Activated naive CD4-positive, alpha-beta T cell treated with anti-CD3 and anti-CD28 coated beads for 36 hours (primary cell): Measurements from ENCODE around the gene DDHD1. TPM values are rescaled to one million over a fixed set of nuclear protein-coding genes. Genes with fewer than 3 reads are reported as not detected.

Experiments
- CTCF ChIA-PET: fragments of 350-600 bp; sonication (Branson Sonifier 250); formaldehyde crosslinking; loops from one replicate; lab custom pipeline; 2021; ENCODE audit warnings: antibody characterized with exemption; lab: Charles Lee
- DNase-seq: peaks from one replicate; pipeline ENCODE4 v3.0.0-alpha.2; 2020
- H3K27ac Mint-ChIP-seq: one replicate; pipeline ENCODE4 v1.8.0; 2021; ENCODE audit warnings: mild to moderate bottlenecking, mixed read lengths
- H3K27me3 Mint-ChIP-seq: one replicate; pipeline ENCODE4 v1.8.0; 2021; ENCODE audit warnings: low read depth, mixed read lengths
- H3K36me3 Mint-ChIP-seq: one replicate; pipeline ENCODE4 v1.8.0; 2021; ENCODE audit warnings: low read depth, mixed read lengths
- H3K4me1 Mint-ChIP-seq: one replicate; pipeline ENCODE4 v1.8.0; 2021; ENCODE audit warnings: low read depth, mixed read lengths
- H3K4me3 Mint-ChIP-seq: one replicate; pipeline ENCODE4 v1.8.0; 2021; ENCODE audit warnings: mild to moderate bottlenecking, moderate library complexity, mixed read lengths
- H3K9me3 Mint-ChIP-seq: one replicate; pipeline ENCODE4 v1.8.0; 2021; ENCODE audit warnings: mixed read lengths
- intact Hi-C: fragments of 100-400 bp; cut with micrococcal nuclease; formaldehyde crosslinking; loops from one replicate; pipeline ENCODE4 v1.15.1; 2023
- total RNA-seq, 2 experiments: library from RNA; stranded (reverse); gene quantifications; one replicate each; pipeline ENCODE4 v1.2.3, GENCODE V29; 2021

DDHD1 gene
- total RNA-seq, 2 experiments from 2014 or later, result 20.1 to 20.4 TPM

- no peak overlapping the region for H3K27ac Mint-ChIP-seq
- CTCF ChIA-PET, result interaction anchor here (0.6 to 1.2 kb wide), 4 partner anchors 38 to 202 kb away, joined by 3 read pairs; no protein-coding TSS in a partner anchor
- H3K4me3 Mint-ChIP-seq, result no peak overlapping the region
- no peaks in the 10 kb centered on the region for H3K4me1 Mint-ChIP-seq
- no peaks in the 10 kb centered on the region for H3K9me3 Mint-ChIP-seq
- no peaks in the 10 kb centered on the region for H3K27me3 Mint-ChIP-seq
- no peaks in the 10 kb centered on the region for H3K36me3 Mint-ChIP-seq
- intact Hi-C loops, result no loop called here
- DNase-seq, result no peak
These were observed 150.5 kb downstream of the DDHD1 start for GRCh38 chr14:53002576-53002975.

GRCh38 chr14:53001787-53002378 lies 151.2 kb downstream of the DDHD1 start:
- Mint-ChIP-seq H3K4me1 (no peaks in the 10 kb centered on the region), H3K27ac (no peak overlapping the region), H3K36me3 (no peaks in the 10 kb centered on the region), H3K27me3 (no peaks in the 10 kb centered on the region), H3K9me3 (no peaks in the 10 kb centered on the region), H3K4me3 (no peak overlapping the region)
- CTCF ChIA-PET, result interaction anchor here (1.1 to 1.2 kb wide), 2 partner anchors 38 to 54 kb away, joined by 3 read pairs; no protein-coding TSS in a partner anchor
- intact Hi-C loops, result no loop called here
- DNase-seq, result no peak

- no peak overlapping the region for H3K27ac Mint-ChIP-seq
- intact Hi-C loops, result no loop called here
- no peaks in the 10 kb centered on the region for H3K4me1 Mint-ChIP-seq
- H3K4me3 Mint-ChIP-seq, result no peak overlapping the region
- CTCF ChIA-PET, result interaction anchor here (0.6 kb wide), 1 partner anchor 73 kb away, joined by 3 read pairs; no protein-coding TSS in a partner anchor
- no peaks in the 10 kb centered on the region for H3K27me3 Mint-ChIP-seq
- H3K36me3 Mint-ChIP-seq, result no peaks in the 10 kb centered on the region
- no peak for DNase-seq
- no peaks in the 10 kb centered on the region for H3K9me3 Mint-ChIP-seq
These were observed 154.6 kb downstream of the DDHD1 start for GRCh38 chr14:52998376-52999015.

- DNase-seq, result no peak
- intact Hi-C loops, result no loop called here
- H3K27me3 Mint-ChIP-seq, result no peaks in the 10 kb centered on the region
- H3K4me3 Mint-ChIP-seq, result no peak overlapping the region
- no peaks in the 10 kb centered on the region for H3K4me1 Mint-ChIP-seq
- no peak overlapping the region for H3K27ac Mint-ChIP-seq
- no peaks in the 10 kb centered on the region for H3K9me3 Mint-ChIP-seq
- CTCF ChIA-PET, result no interaction called here
- no peaks in the 10 kb centered on the region for H3K36me3 Mint-ChIP-seq
These were observed 156.6 kb downstream of the DDHD1 start for GRCh38 chr14:52996493-52996892.

GRCh38 chr14:52995998-52996397 lies 157.1 kb downstream of the DDHD1 start:
- H3K27me3 Mint-ChIP-seq, result no peaks in the 10 kb centered on the region
- no peak for DNase-seq
- intact Hi-C loops, result no loop called here
- H3K36me3 Mint-ChIP-seq, result no peaks in the 10 kb centered on the region
- H3K27ac Mint-ChIP-seq, result no peak overlapping the region
- CTCF ChIA-PET, result no interaction called here
- no peak overlapping the region for H3K4me3 Mint-ChIP-seq
- H3K4me1 Mint-ChIP-seq, result no peaks in the 10 kb centered on the region
- H3K9me3 Mint-ChIP-seq, result no peaks in the 10 kb centered on the region

DNA sequence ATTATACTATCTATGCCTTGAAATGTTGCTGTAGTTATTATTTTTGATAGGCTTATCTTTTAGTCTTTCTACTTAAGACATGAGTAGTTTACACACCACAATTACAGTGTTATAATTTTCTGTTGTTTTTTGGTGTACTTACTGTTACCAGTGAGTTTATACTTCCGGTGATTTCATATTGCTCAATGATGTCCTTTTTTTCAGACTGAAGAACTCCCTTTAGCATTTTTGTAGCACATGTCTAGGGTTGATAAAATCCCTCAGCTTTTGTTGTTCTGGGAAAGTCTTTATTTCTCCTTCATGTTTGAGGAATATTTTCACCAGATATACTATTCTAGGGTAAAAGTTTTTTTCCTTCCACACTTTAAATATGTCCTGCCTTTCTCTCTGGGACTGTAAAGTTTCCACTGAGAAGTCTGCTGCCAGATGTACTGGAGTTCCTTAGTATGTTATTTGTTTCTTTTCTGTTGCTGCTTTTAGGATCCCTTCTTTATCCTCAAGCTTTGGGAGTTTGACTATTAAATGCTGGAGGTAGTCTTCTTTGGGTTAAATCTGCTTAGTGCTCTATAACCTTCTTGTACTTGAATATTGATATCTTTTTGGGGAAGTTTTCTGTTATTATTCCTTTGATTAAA lies 160.8 kb downstream of the DDHD1 start:
- no peaks in the 10 kb centered on the region for H3K27me3 Mint-ChIP-seq
- no peaks in the 10 kb centered on the region for H3K4me1 Mint-ChIP-seq
- H3K36me3 Mint-ChIP-seq, result no peaks in the 10 kb centered on the region
- intact Hi-C loops, result no loop called here
- no peak overlapping the region for H3K4me3 Mint-ChIP-seq
- H3K9me3 Mint-ChIP-seq, result no peaks in the 10 kb centered on the region
- no peak overlapping the region for H3K27ac Mint-ChIP-seq
- CTCF ChIA-PET, result interaction anchor here (1.1 kb wide), 1 partner anchor 151 kb away, joined by 3 read pairs; no protein-coding TSS in a partner anchor
- no peak for DNase-seq

- Mint-ChIP-seq H3K27ac (no peak overlapping the region), H3K36me3 (no peaks in the 10 kb centered on the region), H3K27me3 (no peaks in the 10 kb centered on the region), H3K4me3 (no peak overlapping the region), H3K4me1 (no peaks in the 10 kb centered on the region), H3K9me3 (no peaks in the 10 kb centered on the region)
- intact Hi-C loops, result no loop called here
- no peak for DNase-seq
- CTCF ChIA-PET, result no interaction called here
These were observed 165.0 kb downstream of the DDHD1 start for GRCh38 chr14:52988139-52988538.

DNA sequence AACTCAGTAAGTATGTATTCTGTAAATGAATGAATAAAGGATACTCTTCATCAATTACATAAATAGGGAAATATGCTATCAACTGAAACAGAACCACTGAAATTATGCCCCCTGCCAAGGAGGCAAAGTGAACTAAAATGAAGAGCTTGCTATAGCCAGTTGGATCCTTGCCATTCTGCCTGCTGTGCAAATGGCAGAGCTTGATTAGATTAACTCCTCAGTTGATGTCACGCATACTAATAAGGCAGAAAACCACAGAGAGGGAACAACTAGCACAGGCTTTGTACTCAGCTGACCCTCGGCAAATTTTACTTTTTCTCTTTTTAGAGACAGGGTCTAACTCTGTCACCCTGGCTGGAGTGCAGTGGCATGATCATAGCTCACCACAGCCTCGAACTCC lies 165.6 kb downstream of the DDHD1 start:
- intact Hi-C loops, result no loop called here
- H3K27me3 Mint-ChIP-seq, result no peaks in the 10 kb centered on the region
- H3K4me3 Mint-ChIP-seq, result no peak overlapping the region
- no peak overlapping the region for H3K27ac Mint-ChIP-seq
- CTCF ChIA-PET, result no interaction called here
- H3K4me1 Mint-ChIP-seq, result no peaks in the 10 kb centered on the region
- no peaks in the 10 kb centered on the region for H3K36me3 Mint-ChIP-seq
- DNase-seq, result no peak
- H3K9me3 Mint-ChIP-seq, result no peaks in the 10 kb centered on the region

DNA sequence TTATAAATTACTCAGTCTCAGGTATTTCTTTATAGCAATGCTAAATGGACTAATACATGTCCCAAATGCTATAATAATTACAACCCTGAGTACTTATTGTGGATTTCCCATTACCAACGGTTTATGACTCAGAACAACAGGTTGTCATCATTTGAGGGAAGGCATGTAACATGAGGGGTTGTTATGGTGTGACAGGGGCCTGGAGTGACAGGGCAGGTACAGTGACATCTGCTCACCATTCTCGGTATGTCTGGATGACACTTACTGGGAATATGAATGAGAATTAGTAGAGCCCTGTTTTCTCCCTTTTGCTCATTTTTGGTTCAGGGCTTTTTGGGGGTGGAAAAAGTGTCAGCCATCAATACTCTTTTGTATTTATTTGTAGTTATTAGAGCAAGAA lies 166.1 kb downstream of the DDHD1 start:
- no peaks in the 10 kb centered on the region for H3K27me3 Mint-ChIP-seq
- no peak for DNase-seq
- H3K4me1 Mint-ChIP-seq, result no peaks in the 10 kb centered on the region
- H3K9me3 Mint-ChIP-seq, result no peaks in the 10 kb centered on the region
- CTCF ChIA-PET, result no interaction called here
- intact Hi-C loops, result no loop called here
- H3K4me3 Mint-ChIP-seq, result no peak overlapping the region
- H3K36me3 Mint-ChIP-seq, result no peaks in the 10 kb centered on the region
- no peak overlapping the region for H3K27ac Mint-ChIP-seq

Other genes starting within 250 kb of the DDHD1 start
- gene FERMT2, start 202.3 kb downstream of the DDHD1 start, total RNA-seq, result 1 to 10 TPM; 2.8 to 3.0 TPM